Naive thymus-derived CD4-positive, alpha-beta T cell (primary cell): ENCODE results near the gene CTSZ. TPM values are rescaled to one million over a fixed set of nuclear protein-coding genes. Genes with fewer than 3 reads are reported as not detected.

Experiments
- ATAC-seq: fragments of 150-1000 bp; cut with Tn5 transposase; 2 replicates; pipeline ENCODE4 v1.10.0; 2021; ENCODE audit warnings: mild to moderate bottlenecking, moderate library complexity
- CTCF ChIA-PET: fragments of 350-600 bp; sonication (Branson Sonifier 250); formaldehyde crosslinking; loops from one replicate; lab custom pipeline; 2021; ENCODE audit warnings: antibody characterized with exemption; lab: Charles Lee
- POLR2A ChIA-PET: fragments of 350-600 bp; sonication (Branson Sonifier 250); formaldehyde crosslinking; loops from one replicate; lab custom pipeline; 2021; ENCODE audit warnings: antibody characterized with exemption, inconsistent platforms; lab: Charles Lee
- DNase-seq, 9 donors: peaks; one replicate each; pipeline versions ENCODE4 v3.0.0 to v3.0.0-alpha.2; 2020 to 2022; ENCODE audit warnings: mixed read lengths in 1 of 9
- H3K27ac ChIP-seq: one replicate; pipeline ENCODE4 v1.7.0; 2013; ENCODE audit warnings: mild to moderate bottlenecking, low read depth, low read length, moderate library complexity
- H3K27me3 ChIP-seq, 2 donors: one replicate each; pipeline ENCODE4 v1.7.0; 2013; ENCODE audit warnings: low read length in 2 of 2, mild to moderate bottlenecking in 2 of 2, moderate library complexity in 2 of 2; ENCODE audit not compliant: control insufficient read depth in 2 of 2, insufficient read depth in 2 of 2
- H3K36me3 ChIP-seq, 3 experiments: 1 replicate in 2 of 3; 2 replicates in 1 of 3; pipeline ENCODE4 v1.7.0; 2013; ENCODE audit warnings: low read length in 3 of 3, mild to moderate bottlenecking in 3 of 3, moderate library complexity in 1 of 3; ENCODE audit not compliant: insufficient read depth in 3 of 3, control insufficient read depth in 2 of 3
- H3K4me1 ChIP-seq, 2 donors: one replicate each; pipeline ENCODE4 v1.7.0; 2013; ENCODE audit warnings: low read length in 2 of 2, mild to moderate bottlenecking in 2 of 2, moderate library complexity in 1 of 2; ENCODE audit not compliant: control insufficient read depth in 2 of 2, insufficient read depth in 2 of 2
- H3K4me3 ChIP-seq: 2 replicates; pipeline ENCODE4 v1.7.0; 2013; ENCODE audit warnings: mild to moderate bottlenecking, low read length
- H3K9me3 ChIP-seq, 3 experiments: 1 replicate in 2 of 3; 2 replicates in 1 of 3; pipeline ENCODE4 v1.7.0; 2013; ENCODE audit warnings: low read length in 3 of 3; ENCODE audit not compliant: control insufficient read depth in 2 of 3
- H3K27ac Mint-ChIP-seq, 9 donors: one replicate each; pipeline ENCODE4 v1.8.0; 2020 to 2022; ENCODE audit warnings: mixed read lengths in 9 of 9, mild to moderate bottlenecking in 8 of 9, moderate library complexity in 5 of 9, inconsistent platforms in 2 of 9
- H3K27me3 Mint-ChIP-seq, 5 donors: one replicate each; pipeline ENCODE4 v1.8.0; 2021 to 2022; ENCODE audit warnings: mixed read lengths in 5 of 5, mild to moderate bottlenecking in 1 of 5
- H3K36me3 Mint-ChIP-seq, 5 donors: one replicate each; pipeline ENCODE4 v1.8.0; 2020 to 2022; ENCODE audit warnings: mixed read lengths in 5 of 5, mild to moderate bottlenecking in 3 of 5, inconsistent platforms in 1 of 5
- H3K4me1 Mint-ChIP-seq, 7 donors: one replicate each; pipeline ENCODE4 v1.8.0; 2020 to 2022; ENCODE audit warnings: mixed read lengths in 7 of 7, mild to moderate bottlenecking in 3 of 7, inconsistent platforms in 1 of 7
- H3K4me3 Mint-ChIP-seq, 10 donors: one replicate each; pipeline ENCODE4 v1.8.0; 2020 to 2022; ENCODE audit warnings: mild to moderate bottlenecking in 10 of 10, mixed read lengths in 10 of 10, moderate library complexity in 6 of 10, inconsistent platforms in 2 of 10
- H3K9me3 Mint-ChIP-seq, 11 donors: one replicate each; pipeline ENCODE4 v1.8.0; 2020 to 2022; ENCODE audit warnings: mixed read lengths in 11 of 11, mild to moderate bottlenecking in 4 of 11, inconsistent platforms in 1 of 11, moderate library complexity in 1 of 11
- intact Hi-C, 2 donors: fragments of 100-400 bp; cut with micrococcal nuclease; formaldehyde crosslinking; loops; one replicate each; pipeline ENCODE4 v1.15.1; 2023
- polyA plus RNA-seq, 2 donors: library from polyadenylated mRNA; unstranded; fragments of 300-500 nt; fragmentation: Illumina TruSeq; gene quantifications; one replicate each; pipeline ENCODE4 v1.2.3, GENCODE V29; 2021
- total RNA-seq, 6 experiments: library from RNA in 5 of 6; stranded (reverse) in 5 of 6; gene quantifications; 1 replicate in 5 of 6; 2 replicates in 1 of 6; pipeline ENCODE4 v1.2.3 and lab custom pipeline; 2021 to 2026

Gene CTSZ
- total and polyA plus RNA-seq, 7 experiments from 2014 or later = 1.0 to 165 (median 29.9) TPM

GRCh38 chr20:58973866-58974265 is 33.2 kb downstream of the CTSZ start:
- Histone ChIP-seq H3K27ac (no peak overlapping the region), H3K9me3 (peaks cover 0 to 7% (median 0%) of the 10 kb centered on the region in 3 experiments), H3K36me3 (no peaks in the 10 kb centered on the region), H3K27me3 (no peaks in the 10 kb centered on the region), H3K4me3 (no peak overlapping the region), H3K4me1 (no peaks in the 10 kb centered on the region)
- ChIA-PET CTCF (no interaction called here), POLR2A (no interaction called here)
- Mint-ChIP-seq H3K4me3 (no peak overlapping the region), H3K4me1 (peaks cover 0 to 4% (median 0%) of the 10 kb centered on the region in 7 donors), H3K9me3 (peaks cover 0 to 36% (median 16%) of the 10 kb centered on the region in 11 donors), H3K36me3 (peaks cover 0 to 15% (median 8%) of the 10 kb centered on the region in 5 donors), H3K27me3 (peaks cover 0 to 13% (median 0%) of the 10 kb centered on the region in 5 donors), H3K27ac (no peak overlapping the region)
- intact Hi-C loops = no loop called here
- no peak for ATAC-seq
- no peak for DNase-seq

- no peak overlapping the region for H3K27ac ChIP-seq
- CTCF ChIA-PET = no interaction called here
- POLR2A ChIA-PET = no interaction called here
- no peak overlapping the region for H3K4me3 ChIP-seq
- DNase-seq (no peak), ATAC-seq (no peak)
- H3K27me3 ChIP-seq = no peaks in the 10 kb centered on the region
- Mint-ChIP-seq H3K27ac (no peak overlapping the region), H3K4me1 (peaks cover 0 to 4% (median 0%) of the 10 kb centered on the region in 7 donors), H3K4me3 (no peak overlapping the region), H3K9me3 (peaks cover 0 to 36% (median 16%) of the 10 kb centered on the region in 11 donors), H3K36me3 (peaks cover 0 to 15% (median 8%) of the 10 kb centered on the region in 5 donors), H3K27me3 (peaks cover 0 to 12% (median 3%) of the 10 kb centered on the region in 5 donors)
- intact Hi-C loops = no loop called here
- H3K9me3 ChIP-seq = peaks cover 0 to 7% (median 0%) of the 10 kb centered on the region in 3 experiments
- no peaks in the 10 kb centered on the region for H3K36me3 ChIP-seq
- no peaks in the 10 kb centered on the region for H3K4me1 ChIP-seq
These were observed 33.9 kb downstream of the CTSZ start for GRCh38 chr20:58973179-58973578.

DNA sequence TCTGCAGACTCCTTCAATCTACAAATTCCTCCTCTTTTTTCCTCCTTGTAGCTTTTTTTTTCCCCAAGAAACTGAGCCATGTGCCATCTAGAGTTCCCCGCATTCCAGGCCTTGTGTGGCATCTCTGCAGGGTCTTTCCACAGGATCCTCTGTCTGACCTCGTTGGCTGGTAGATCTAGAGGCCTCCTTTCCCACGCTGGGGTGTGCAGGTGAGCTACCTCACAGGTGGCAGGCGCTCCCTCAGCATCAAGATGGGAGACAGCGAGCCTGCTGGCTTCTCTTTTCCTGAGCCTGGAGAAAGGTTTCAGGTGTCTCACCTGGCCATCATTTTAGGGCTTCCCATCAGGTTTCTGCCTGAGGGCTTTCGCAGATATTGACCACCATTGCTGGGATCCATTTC is 35.6 kb downstream of the CTSZ start:
- Histone ChIP-seq H3K27me3 (no peaks in the 10 kb centered on the region), H3K36me3 (no peaks in the 10 kb centered on the region), H3K4me3 (no peak overlapping the region), H3K9me3 (peaks cover 0 to 7% (median 0%) of the 10 kb centered on the region in 3 experiments), H3K27ac (no peak overlapping the region), H3K4me1 (no peaks in the 10 kb centered on the region)
- H3K27me3 Mint-ChIP-seq = peaks cover 0 to 12% (median 3%) of the 10 kb centered on the region in 5 donors
- DNase-seq (no peak), ATAC-seq (no peak)
- intact Hi-C loops = no loop called here
- ChIA-PET POLR2A (interaction anchor here (0.6 kb wide), 1 partner anchor 33 kb away, joined by 4 read pairs; no protein-coding TSS in a partner anchor), CTCF (no interaction called here)
- H3K4me1 Mint-ChIP-seq = peaks cover 0 to 3% (median 0%) of the 10 kb centered on the region in 7 donors
- no peak overlapping the region for H3K27ac Mint-ChIP-seq
- no peak overlapping the region for H3K4me3 Mint-ChIP-seq
- H3K36me3 Mint-ChIP-seq = peaks cover 0 to 10% (median 8%) of the 10 kb centered on the region in 5 donors
- peaks cover 0 to 31% (median 11%) of the 10 kb centered on the region in 11 donors for H3K9me3 Mint-ChIP-seq

GRCh38 chr20:58970146-58970545 is 36.9 kb downstream of the CTSZ start:
- no peak overlapping the region for H3K4me3 Mint-ChIP-seq
- no peak for ATAC-seq
- no peaks in the 10 kb centered on the region for H3K27me3 ChIP-seq

DNA sequence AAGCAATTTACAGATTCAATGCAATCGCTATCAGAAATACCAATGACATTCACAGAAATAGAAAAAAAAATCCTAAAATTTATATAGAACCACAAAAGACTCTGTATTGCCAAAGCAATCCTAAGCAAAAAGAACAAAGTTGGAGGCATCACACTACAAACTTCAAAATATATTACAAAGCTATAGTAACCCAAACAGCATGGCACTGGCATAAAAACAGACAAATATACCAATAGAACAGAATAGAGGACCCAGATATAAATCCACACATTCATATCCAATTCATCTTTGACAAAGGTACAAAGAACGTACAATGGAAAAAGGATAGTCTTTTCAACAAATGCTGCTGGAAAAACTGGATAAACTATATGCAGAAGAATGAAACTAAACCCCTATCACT is 37.6 kb downstream of the CTSZ start:
- no peak overlapping the region for H3K4me3 ChIP-seq
- H3K36me3 Mint-ChIP-seq = no peaks in the 10 kb centered on the region
- no peak overlapping the region for H3K27ac Mint-ChIP-seq
- ChIA-PET POLR2A (interaction anchor here (0.6 kb wide), 1 partner anchor 278 kb away, joined by 4 read pairs; no protein-coding TSS in a partner anchor), CTCF (no interaction called here)
- intact Hi-C loops = no loop called here
- no peak for ATAC-seq
- peaks cover 0 to 3% (median 0%) of the 10 kb centered on the region in 7 donors for H3K4me1 Mint-ChIP-seq
- no peaks in the 10 kb centered on the region for H3K4me1 ChIP-seq
- H3K9me3 Mint-ChIP-seq = peaks cover 0 to 14% (median 0%) of the 10 kb centered on the region in 11 donors
- H3K27me3 ChIP-seq = no peaks in the 10 kb centered on the region
- DNase-seq = no peak
- no peaks in the 10 kb centered on the region for H3K9me3 ChIP-seq
- H3K4me3 Mint-ChIP-seq = no peak overlapping the region
- H3K36me3 ChIP-seq = no peaks in the 10 kb centered on the region
- no peak overlapping the region for H3K27ac ChIP-seq
- peaks cover 0 to 19% (median 3%) of the 10 kb centered on the region in 5 donors for H3K27me3 Mint-ChIP-seq

More at GRCh38 chr20:58970146-58970545, 36.9 kb downstream of the CTSZ start:
- Mint-ChIP-seq H3K27me3 (peaks cover 0 to 14% (median 3%) of the 10 kb centered on the region in 5 donors), H3K4me1 (peaks cover 0 to 3% (median 0%) of the 10 kb centered on the region in 7 donors), H3K9me3 (peaks cover 0 to 18% (median 2%) of the 10 kb centered on the region in 11 donors), H3K36me3 (peaks cover 0 to 1% (median under 1%) of the 10 kb centered on the region in 5 donors), H3K27ac (no peak overlapping the region)
- Histone ChIP-seq H3K4me3 (no peak overlapping the region), H3K36me3 (no peaks in the 10 kb centered on the region), H3K27ac (no peak overlapping the region), H3K9me3 (no peaks in the 10 kb centered on the region), H3K4me1 (no peaks in the 10 kb centered on the region)
- ChIA-PET POLR2A (interaction anchor here (1.0 kb wide), 1 partner anchor 9 kb away, joined by 3 read pairs; no protein-coding TSS in a partner anchor), CTCF (no interaction called here)
- no peak for DNase-seq
- intact Hi-C loops = no loop called here

DNA sequence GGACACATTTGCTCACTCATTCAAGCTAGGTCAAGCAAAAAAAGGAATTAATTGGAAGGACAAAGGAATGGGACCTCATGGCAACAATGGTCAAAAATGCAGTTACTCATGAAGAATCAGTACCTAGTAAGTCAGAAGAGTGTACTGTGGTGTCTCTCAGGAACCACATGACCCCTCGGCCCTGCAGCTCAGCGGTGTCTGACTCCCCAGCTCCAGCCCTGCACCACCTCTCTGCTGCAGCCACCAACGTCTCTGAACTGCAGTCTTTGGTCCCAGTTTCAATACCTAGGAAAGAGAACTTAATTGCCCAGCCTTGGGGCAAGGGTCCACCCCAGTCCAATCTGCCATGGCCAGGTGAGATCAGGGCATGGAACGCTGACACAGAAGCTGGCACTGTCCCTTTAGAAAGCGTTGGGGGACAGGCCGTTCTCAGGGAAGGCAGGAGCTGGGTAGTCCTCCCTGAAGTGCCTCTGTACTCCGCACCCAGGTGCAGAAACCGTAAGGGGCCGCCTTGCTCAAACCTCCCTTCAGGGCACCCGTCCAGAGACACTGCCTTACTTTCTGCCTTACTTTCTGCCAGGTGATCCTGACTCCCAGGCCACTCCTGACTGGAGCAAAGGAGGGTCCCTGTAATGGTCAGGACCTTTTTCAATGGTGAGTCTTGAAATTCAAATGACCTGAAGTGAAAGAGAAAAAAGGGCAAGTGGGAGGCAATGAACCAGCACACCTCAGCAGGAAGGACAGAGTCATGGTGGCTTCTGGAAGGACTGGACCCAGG is 39.2 kb downstream of the CTSZ start:
- H3K36me3 Mint-ChIP-seq = peaks cover 0 to 4% (median 0%) of the 10 kb centered on the region in 5 donors
- no peak overlapping the region for H3K27ac Mint-ChIP-seq
- H3K4me1 Mint-ChIP-seq = peaks cover 0 to 4% (median 0%) of the 10 kb centered on the region in 7 donors
- no peaks in the 10 kb centered on the region for H3K9me3 ChIP-seq
- H3K27ac ChIP-seq = no peak overlapping the region
- H3K27me3 Mint-ChIP-seq = peaks cover 0 to 25% (median 4%) of the 10 kb centered on the region in 5 donors
- DNase-seq (no peak), ATAC-seq (no peak)
- no peak overlapping the region for H3K4me3 ChIP-seq
- no peaks in the 10 kb centered on the region for H3K27me3 ChIP-seq
- H3K4me1 ChIP-seq = no peaks in the 10 kb centered on the region
- ChIA-PET CTCF (no interaction called here), POLR2A (interaction anchor here (0.6 kb wide), 1 partner anchor 239 kb away, joined by 3 read pairs; no protein-coding TSS in a partner anchor)
- peaks cover 0 to 6% (median 0%) of the 10 kb centered on the region in 11 donors for H3K9me3 Mint-ChIP-seq
- H3K36me3 ChIP-seq = no peaks in the 10 kb centered on the region
- intact Hi-C loops = no loop called here
- H3K4me3 Mint-ChIP-seq = no peak overlapping the region
